ENCODE measurements around the gene DBP.

DNA sequence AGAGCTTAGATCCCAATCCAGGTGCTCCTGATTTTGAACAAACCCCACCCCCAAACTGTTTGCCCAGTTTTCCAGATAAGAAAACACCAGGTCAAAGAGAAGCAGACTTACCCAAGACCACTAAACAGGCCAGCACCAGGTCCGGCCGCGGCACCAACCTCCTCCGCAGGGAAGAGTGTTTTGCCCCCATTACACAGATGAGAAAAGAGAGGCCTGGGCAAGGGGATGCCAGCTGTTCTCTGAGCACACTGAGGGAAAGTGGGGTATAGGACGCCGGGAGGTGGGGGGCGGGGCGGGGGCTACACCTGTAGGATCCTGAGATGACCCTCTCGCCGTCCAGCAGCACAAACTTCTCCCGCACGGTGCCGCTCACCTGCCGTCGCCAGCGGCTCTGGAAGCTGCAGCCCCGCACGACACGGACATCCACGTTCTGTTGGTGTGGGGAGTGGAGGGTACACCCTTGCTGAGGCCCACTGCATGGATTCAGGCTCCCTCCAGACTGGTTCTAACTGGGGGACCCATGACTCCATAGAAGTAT, 27.5 kb downstream of the DBP start:
- TF ChIP-seq, protein P1, sequence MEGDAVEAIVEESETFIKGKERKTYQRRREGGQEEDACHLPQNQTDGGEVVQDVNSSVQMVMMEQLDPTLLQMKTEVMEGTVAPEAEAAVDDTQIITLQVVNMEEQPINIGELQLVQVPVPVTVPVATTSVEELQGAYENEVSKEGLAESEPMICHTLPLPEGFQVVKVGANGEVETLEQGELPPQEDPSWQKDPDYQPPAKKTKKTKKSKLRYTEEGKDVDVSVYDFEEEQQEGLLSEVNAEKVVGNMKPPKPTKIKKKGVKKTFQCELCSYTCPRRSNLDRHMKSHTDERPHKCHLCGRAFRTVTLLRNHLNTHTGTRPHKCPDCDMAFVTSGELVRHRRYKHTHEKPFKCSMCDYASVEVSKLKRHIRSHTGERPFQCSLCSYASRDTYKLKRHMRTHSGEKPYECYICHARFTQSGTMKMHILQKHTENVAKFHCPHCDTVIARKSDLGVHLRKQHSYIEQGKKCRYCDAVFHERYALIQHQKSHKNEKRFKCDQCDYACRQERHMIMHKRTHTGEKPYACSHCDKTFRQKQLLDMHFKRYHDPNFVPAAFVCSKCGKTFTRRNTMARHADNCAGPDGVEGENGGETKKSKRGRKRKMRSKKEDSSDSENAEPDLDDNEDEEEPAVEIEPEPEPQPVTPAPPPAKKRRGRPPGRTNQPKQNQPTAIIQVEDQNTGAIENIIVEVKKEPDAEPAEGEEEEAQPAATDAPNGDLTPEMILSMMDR (IDR thresholded peaks at IDR 0.05): no peak
- no peak for TF ChIP-seq POLR2A (IDR thresholded peaks at IDR 0.05)
